K562 (cell line): ENCODE results near the gene COCH. TPM values are rescaled to one million over a fixed set of nuclear protein-coding genes. Genes with fewer than 3 reads are reported as not detected.

Experiments
- CREM ChIP-seq: IDR thresholded peaks from 2 replicates; pipeline ENCODE4 v1.6.1; 2014; ENCODE audit warnings: antibody characterized with exemption, low read depth
- NFATC3 ChIP-seq: fragments of 450-650 bp; IDR thresholded peaks from 2 replicates; pipeline ENCODE4 v1.6.1; 2017; ENCODE audit warnings: mild to moderate bottlenecking
- RBM22 ChIP-seq: fragments of 200-400 bp; formaldehyde crosslinking; IDR thresholded peaks from 2 replicates; pipeline ENCODE4 v1.6.1; 2018; ENCODE audit warnings: low read length, low read depth; ENCODE audit not compliant: poor library complexity, severe bottlenecking
- RCOR1 ChIP-seq, 2 experiments: IDR thresholded peaks; 2 replicates each; pipeline ENCODE4 v1.6.1; 2012; ENCODE audit warnings: low read depth in 2 of 2, low read length in 2 of 2, borderline replicate concordance in 1 of 2, improper control_type of control experiment in 1 of 2
- SETDB1 ChIP-seq: IDR thresholded peaks from one replicate; pipeline ENCODE4 v1.6.1; 2012; ENCODE audit warnings: low read length, control low read depth, inconsistent platforms
- ZNF121 ChIP-seq: sonication (generic); formaldehyde crosslinking; conservative IDR thresholded peaks from 2 replicates; pipeline ENCODE4 v1.8.0; 2022; ENCODE audit warnings: missing genetic modification reagents
- ZNF408 ChIP-seq: fragments of 250-450 bp; sonication (Bioruptor Pico); IDR thresholded peaks from 2 replicates; pipeline ENCODE4 v1.4.0; 2020; ENCODE audit warnings: low read depth, mild to moderate bottlenecking, moderate library complexity
- ZSCAN29 ChIP-seq: fragments of 450-650 bp; IDR thresholded peaks from 2 replicates; pipeline ENCODE4 v1.6.1; 2017
- polyA plus RNA-seq, 8 experiments: library from polyadenylated mRNA; depleted of rRNA in 4 of 8; stranded (reverse) in 5 of 8; unstranded in 3 of 8; fragments of >200 nt; fragmentation: Nextera tagmentation in 2 of 8; fragmentation: Illumina TruSeq in 1 of 8; extraction: Ambion mirVana in 2 of 8; extraction: Trizol in 1 of 8; gene quantifications; 2 replicates each; pipeline versions ENCODE4 v1.2.1 to v1.2.3, GENCODE V29; 2011 to 2014; ENCODE audit warnings: inconsistent platforms in 1 of 8, missing spikeins in 1 of 8
- total RNA-seq, 7 experiments: library from RNA; depleted of rRNA in 6 of 7; stranded (reverse); fragments of >200 nt in 6 of 7; fragmentation: Illumina TruSeq in 2 of 7; extraction: Trizol in 2 of 7; gene quantifications; 2 replicates each; pipeline versions ENCODE4 v1.2.1 to v1.2.3, GENCODE V29; 2011 to 2021; ENCODE audit warnings: low replicate concordance in 1 of 7
- TF ChIP-seq, protein P1 (sequence below): fragments of 250-450 bp; sonication (Bioruptor Pico); IDR thresholded peaks from 2 replicates; pipeline ENCODE4 v1.8.0; 2022; ENCODE audit warnings: moderate library complexity, mild to moderate bottlenecking, inconsistent platforms
- TF ChIP-seq, protein P2 (sequence below): fragments of 200-400 bp; formaldehyde crosslinking; IDR thresholded peaks from 2 replicates; pipeline ENCODE4 v1.6.1; 2017; ENCODE audit warnings: mild to moderate bottlenecking, low read depth, low read length, moderate library complexity
- TF ChIP-seq, protein P3 (sequence below): fragments of 450-650 bp; IDR thresholded peaks from 2 replicates; pipeline ENCODE4 v1.6.1; 2016; ENCODE audit warnings: antibody characterized with exemption
- TF ChIP-seq, protein P4 (sequence below): fragments of 200-800 bp; sonication (Bioruptor generic); IDR thresholded peaks from 2 replicates; pipeline ENCODE4 v1.6.1; 2017; ENCODE audit warnings: missing genetic modification characterization, missing compliant biosample characterization
- TF ChIP-seq, protein P5 (sequence below): sonication (generic); formaldehyde crosslinking; IDR thresholded peaks from 2 replicates; pipeline ENCODE4 v1.8.0; 2023; ENCODE audit warnings: mild to moderate bottlenecking, missing genetic modification reagents

Gene COCH
- total and polyA plus RNA-seq, 9 of the 15 experiments (the other 6 are each of a cell fraction or from before 2014, with no cell fraction given) = 27.0 to 141 (median 69.3) TPM

DNA sequence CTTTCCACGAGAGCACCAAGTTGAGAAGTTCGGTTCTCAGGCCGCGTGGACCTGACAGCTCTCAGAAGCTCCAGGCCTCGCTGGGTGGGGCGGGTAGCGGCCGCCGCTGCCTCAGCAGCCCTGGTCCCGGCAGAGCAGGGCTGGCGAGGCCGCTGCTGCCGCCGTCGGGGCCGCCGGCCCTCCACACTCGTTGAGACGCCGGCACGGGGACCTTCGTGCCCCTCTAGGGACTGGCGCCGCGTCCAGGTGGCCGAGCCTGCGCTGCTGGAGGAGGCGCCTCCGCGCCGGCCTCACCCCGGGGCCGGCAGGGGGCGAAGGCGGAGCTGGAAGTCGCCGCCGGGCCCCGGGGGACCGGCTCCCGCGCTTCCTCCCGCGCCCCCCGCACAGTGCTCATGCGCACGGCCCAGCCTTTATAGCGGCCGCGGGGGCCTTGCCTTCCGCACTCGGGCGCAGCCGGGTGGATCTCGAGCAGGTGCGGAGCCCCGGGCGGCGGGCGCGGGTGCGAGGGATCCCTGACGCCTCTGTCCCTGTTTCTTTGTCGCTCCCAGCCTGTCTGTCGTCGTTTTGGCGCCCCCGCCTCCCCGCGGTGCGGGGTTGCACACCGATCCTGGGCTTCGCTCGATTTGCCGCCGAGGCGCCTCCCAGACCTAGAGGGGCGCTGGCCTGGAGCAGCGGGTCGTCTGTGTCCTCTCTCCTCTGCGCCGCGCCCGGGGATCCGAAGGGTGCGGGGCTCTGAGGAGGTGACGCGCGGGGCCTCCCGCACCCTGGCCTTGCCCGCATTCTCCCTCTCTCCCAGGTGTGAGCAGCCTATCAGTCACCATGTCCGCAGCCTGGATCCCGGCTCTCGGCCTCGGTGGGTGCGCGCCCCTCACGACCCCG is at the start of gene COCH (continued):
- TF ChIP-seq, protein P1, sequence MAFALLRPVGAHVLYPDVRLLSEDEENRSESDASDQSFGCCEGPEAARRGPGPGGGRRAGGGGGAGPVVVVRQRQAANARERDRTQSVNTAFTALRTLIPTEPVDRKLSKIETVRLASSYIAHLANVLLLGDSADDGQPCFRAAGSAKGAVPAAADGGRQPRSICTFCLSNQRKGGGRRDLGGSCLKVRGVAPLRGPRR = no peak
- TF ChIP-seq, protein P2, sequence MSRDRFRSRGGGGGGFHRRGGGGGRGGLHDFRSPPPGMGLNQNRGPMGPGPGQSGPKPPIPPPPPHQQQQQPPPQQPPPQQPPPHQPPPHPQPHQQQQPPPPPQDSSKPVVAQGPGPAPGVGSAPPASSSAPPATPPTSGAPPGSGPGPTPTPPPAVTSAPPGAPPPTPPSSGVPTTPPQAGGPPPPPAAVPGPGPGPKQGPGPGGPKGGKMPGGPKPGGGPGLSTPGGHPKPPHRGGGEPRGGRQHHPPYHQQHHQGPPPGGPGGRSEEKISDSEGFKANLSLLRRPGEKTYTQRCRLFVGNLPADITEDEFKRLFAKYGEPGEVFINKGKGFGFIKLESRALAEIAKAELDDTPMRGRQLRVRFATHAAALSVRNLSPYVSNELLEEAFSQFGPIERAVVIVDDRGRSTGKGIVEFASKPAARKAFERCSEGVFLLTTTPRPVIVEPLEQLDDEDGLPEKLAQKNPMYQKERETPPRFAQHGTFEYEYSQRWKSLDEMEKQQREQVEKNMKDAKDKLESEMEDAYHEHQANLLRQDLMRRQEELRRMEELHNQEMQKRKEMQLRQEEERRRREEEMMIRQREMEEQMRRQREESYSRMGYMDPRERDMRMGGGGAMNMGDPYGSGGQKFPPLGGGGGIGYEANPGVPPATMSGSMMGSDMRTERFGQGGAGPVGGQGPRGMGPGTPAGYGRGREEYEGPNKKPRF = no peak
- TF ChIP-seq, protein P3, sequence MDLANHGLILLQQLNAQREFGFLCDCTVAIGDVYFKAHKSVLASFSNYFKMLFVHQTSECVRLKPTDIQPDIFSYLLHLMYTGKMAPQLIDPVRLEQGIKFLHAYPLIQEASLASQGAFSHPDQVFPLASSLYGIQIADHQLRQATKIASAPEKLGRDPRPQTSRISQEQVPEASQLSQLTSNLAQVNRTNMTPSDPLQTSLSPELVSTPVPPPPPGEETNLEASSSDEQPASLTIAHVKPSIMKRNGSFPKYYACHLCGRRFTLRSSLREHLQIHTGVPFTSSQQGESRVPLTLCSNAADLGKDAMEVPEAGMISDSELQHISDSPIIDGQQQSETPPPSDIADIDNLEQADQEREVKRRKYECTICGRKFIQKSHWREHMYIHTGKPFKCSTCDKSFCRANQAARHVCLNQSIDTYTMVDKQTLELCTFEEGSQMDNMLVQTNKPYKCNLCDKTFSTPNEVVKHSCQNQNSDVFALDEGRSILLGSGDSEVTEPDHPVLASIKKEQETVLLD = 0 out of 2 replicates have a peak, but pooled peaks have one; percentile 29
- TF ChIP-seq RCOR1 (IDR thresholded peaks at IDR 0.05; ENCODE audit: borderline replicate concordance in 1 of 2, low read depth in 2 of 2, low read length in 2 of 2) (peak in 1 of 2 experiments; percentile 18; a peak in 1 of 4 replicates), ZNF121 (CRISPR knock-in tag) (no peak), ZNF408 (CRISPR knock-in tag) (no peak), CREM (peak; percentile 15; the same call in 1 of the 2 replicates), NFATC3 (no peak), SETDB1 (no peak), ZSCAN29 (peak; percentile 86), RBM22 (peak; percentile 16)
- TF ChIP-seq, protein P4, sequence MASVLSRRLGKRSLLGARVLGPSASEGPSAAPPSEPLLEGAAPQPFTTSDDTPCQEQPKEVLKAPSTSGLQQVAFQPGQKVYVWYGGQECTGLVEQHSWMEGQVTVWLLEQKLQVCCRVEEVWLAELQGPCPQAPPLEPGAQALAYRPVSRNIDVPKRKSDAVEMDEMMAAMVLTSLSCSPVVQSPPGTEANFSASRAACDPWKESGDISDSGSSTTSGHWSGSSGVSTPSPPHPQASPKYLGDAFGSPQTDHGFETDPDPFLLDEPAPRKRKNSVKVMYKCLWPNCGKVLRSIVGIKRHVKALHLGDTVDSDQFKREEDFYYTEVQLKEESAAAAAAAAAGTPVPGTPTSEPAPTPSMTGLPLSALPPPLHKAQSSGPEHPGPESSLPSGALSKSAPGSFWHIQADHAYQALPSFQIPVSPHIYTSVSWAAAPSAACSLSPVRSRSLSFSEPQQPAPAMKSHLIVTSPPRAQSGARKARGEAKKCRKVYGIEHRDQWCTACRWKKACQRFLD (CRISPR knock-in tag) = peak; percentile 49; the same call in 1 of the 2 replicates
- TF ChIP-seq, protein P5, sequence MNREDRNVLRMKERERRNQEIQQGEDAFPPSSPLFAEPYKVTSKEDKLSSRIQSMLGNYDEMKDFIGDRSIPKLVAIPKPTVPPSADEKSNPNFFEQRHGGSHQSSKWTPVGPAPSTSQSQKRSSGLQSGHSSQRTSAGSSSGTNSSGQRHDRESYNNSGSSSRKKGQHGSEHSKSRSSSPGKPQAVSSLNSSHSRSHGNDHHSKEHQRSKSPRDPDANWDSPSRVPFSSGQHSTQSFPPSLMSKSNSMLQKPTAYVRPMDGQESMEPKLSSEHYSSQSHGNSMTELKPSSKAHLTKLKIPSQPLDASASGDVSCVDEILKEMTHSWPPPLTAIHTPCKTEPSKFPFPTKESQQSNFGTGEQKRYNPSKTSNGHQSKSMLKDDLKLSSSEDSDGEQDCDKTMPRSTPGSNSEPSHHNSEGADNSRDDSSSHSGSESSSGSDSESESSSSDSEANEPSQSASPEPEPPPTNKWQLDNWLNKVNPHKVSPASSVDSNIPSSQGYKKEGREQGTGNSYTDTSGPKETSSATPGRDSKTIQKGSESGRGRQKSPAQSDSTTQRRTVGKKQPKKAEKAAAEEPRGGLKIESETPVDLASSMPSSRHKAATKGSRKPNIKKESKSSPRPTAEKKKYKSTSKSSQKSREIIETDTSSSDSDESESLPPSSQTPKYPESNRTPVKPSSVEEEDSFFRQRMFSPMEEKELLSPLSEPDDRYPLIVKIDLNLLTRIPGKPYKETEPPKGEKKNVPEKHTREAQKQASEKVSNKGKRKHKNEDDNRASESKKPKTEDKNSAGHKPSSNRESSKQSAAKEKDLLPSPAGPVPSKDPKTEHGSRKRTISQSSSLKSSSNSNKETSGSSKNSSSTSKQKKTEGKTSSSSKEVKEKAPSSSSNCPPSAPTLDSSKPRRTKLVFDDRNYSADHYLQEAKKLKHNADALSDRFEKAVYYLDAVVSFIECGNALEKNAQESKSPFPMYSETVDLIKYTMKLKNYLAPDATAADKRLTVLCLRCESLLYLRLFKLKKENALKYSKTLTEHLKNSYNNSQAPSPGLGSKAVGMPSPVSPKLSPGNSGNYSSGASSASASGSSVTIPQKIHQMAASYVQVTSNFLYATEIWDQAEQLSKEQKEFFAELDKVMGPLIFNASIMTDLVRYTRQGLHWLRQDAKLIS (CRISPR knock-in tag) = peak; percentile 38; the same call in 1 of the 2 replicates
